OCI-LY7 (cell line): ENCODE data around the gene RIC3. TPM values are rescaled to one million over a fixed set of nuclear protein-coding genes. Genes with fewer than 3 reads are reported as not detected.

ENCODE experiments used
- BruUV-seq: library from RNA; stranded (reverse); fragments of 400-500 nt; replicated peaks from 2 replicates; lab custom pipeline; 2021; lab: Mats Ljungman, UMichigan
- CTCF ChIA-PET: fragments of 300-600 bp; sonication (Branson Sonifier 250); formaldehyde crosslinking; loops from one replicate; lab custom pipeline; 2022; ENCODE audit warnings: antibody characterized with exemption; ENCODE audit not compliant: unreplicated experiment; lab: Charles Lee
- POLR2A ChIA-PET: fragments of 300-600 bp; sonication (Branson Sonifier 250); formaldehyde crosslinking; loops from one replicate; lab custom pipeline; 2022; ENCODE audit warnings: antibody characterized with exemption; lab: Charles Lee
- DNase-seq: peaks from one replicate; pipeline ENCODE4 v3.0.0-alpha.2; 2015; ENCODE audit warnings: low spot score
- H2AFZ ChIP-seq: fragments of 200-600 bp; sonication (generic), shearing (Covaris generic); 2 replicates; pipeline ENCODE4 v1.6.1; 2014; ENCODE audit warnings: mild to moderate bottlenecking, antibody characterized with exemption, low read length, moderate library complexity
- H3K27ac ChIP-seq: fragments of 200-600 bp; sonication (generic); 2 replicates; pipeline ENCODE4 v1.5.1; 2014; ENCODE audit warnings: mixed run types, low read depth, mild to moderate bottlenecking, moderate library complexity, low read length, inconsistent platforms; ENCODE audit not compliant: poor library complexity, severe bottlenecking
- H3K36me3 ChIP-seq: fragments of 200-600 bp; sonication (generic); 2 replicates; pipeline ENCODE4 v1.6.1; 2014; ENCODE audit warnings: mild to moderate bottlenecking, antibody characterized with exemption, low read length, moderate library complexity, mixed read lengths; ENCODE audit not compliant: insufficient read depth
- H3K4me1 ChIP-seq: fragments of 200-600 bp; sonication (generic); 2 replicates; pipeline ENCODE4 v1.5.1; 2014; ENCODE audit warnings: mild to moderate bottlenecking, low read length; ENCODE audit not compliant: insufficient read depth, poor library complexity, severe bottlenecking
- H3K4me2 ChIP-seq: fragments of 200-600 bp; sonication (generic); 2 replicates; pipeline ENCODE4 v1.6.1; 2014; ENCODE audit warnings: mild to moderate bottlenecking, low read length
- H3K4me3 ChIP-seq: fragments of 200-600 bp; sonication (generic); 2 replicates; pipeline ENCODE4 v1.5.1; 2014; ENCODE audit warnings: mild to moderate bottlenecking, low read depth, low read length; ENCODE audit not compliant: poor library complexity, severe bottlenecking
- H3K79me2 ChIP-seq: fragments of 200-600 bp; sonication (generic); 2 replicates; pipeline ENCODE4 v1.6.1; 2016; ENCODE audit warnings: low read depth, mild to moderate bottlenecking, low read length, moderate library complexity, mixed read lengths; ENCODE audit not compliant: insufficient read depth
- H3K9me2 ChIP-seq: fragments of 200-600 bp; sonication (generic); 2 replicates; pipeline ENCODE4 v1.6.1; 2016; ENCODE audit warnings: mild to moderate bottlenecking, low read length, mixed read lengths; ENCODE audit not compliant: insufficient read depth
- H3K9me3 ChIP-seq: fragments of 200-600 bp; sonication (generic); 2 replicates; pipeline ENCODE4 v1.6.1; 2014; ENCODE audit warnings: mild to moderate bottlenecking, mixed run types, low read length, mixed read lengths
- H4K20me1 ChIP-seq: fragments of 200-600 bp; sonication (generic); 2 replicates; pipeline ENCODE4 v1.6.1; 2014; ENCODE audit warnings: mild to moderate bottlenecking, antibody characterized with exemption, low read length, moderate library complexity, mixed read lengths; ENCODE audit not compliant: insufficient read depth
- CTCF ChIP-seq: fragments of 200-600 bp; sonication (generic); conservative IDR thresholded peaks from 2 replicates; pipeline ENCODE4 v1.5.1; 2014; ENCODE audit warnings: mild to moderate bottlenecking, antibody characterized with exemption, low read length, moderate library complexity, mixed read lengths
- EZH2phosphoT487 ChIP-seq: fragments of 200-600 bp; sonication (generic); IDR thresholded peaks from 2 replicates; pipeline ENCODE4 v1.6.1; 2018; ENCODE audit warnings: low read depth, borderline replicate concordance, mild to moderate bottlenecking, mixed run types, antibody characterized with exemption, low read length, moderate library complexity, mixed read lengths
- intact Hi-C: fragments of 100-400 bp; cut with micrococcal nuclease; formaldehyde crosslinking; loops from one replicate; pipeline ENCODE4 v1.10.0; 2022; ENCODE audit not compliant: unreplicated experiment
- total RNA-seq, 2 experiments: library from RNA; depleted of rRNA in 1 of 2; stranded (reverse); fragments of >200 nt in 1 of 2; shearing (Covaris generic) in 1 of 2; gene quantifications; 2 replicates each; pipeline ENCODE4 v1.2.3, GENCODE V29; 2014 to 2022

RIC3 gene
- total RNA-seq, 2 experiments from 2014 or later, result not detected

- no peak overlapping the region for H3K4me2 ChIP-seq
- H3K36me3 ChIP-seq, result no peaks in the 10 kb centered on the region
- no peaks in the 10 kb centered on the region for H3K79me2 ChIP-seq
- POLR2A ChIA-PET, result no interaction called here
- intact Hi-C loops, result no loop called here
- H3K9me2 ChIP-seq, result no peaks in the 10 kb centered on the region
- no TSS peak for BruUV-seq
- H3K27ac ChIP-seq, result no peak overlapping the region
- TF ChIP-seq CTCF, result no peak
- TF ChIP-seq EZH2phosphoT487, result no peak
- no peaks in the 10 kb centered on the region for H4K20me1 ChIP-seq
- no peak overlapping the region for H3K4me3 ChIP-seq
- no peaks in the 10 kb centered on the region for H3K4me1 ChIP-seq
- H3K9me3 ChIP-seq, result no peaks in the 10 kb centered on the region
- CTCF ChIA-PET, result no interaction called here
- DNase-seq, result no peak
- no peak overlapping the region for H2AFZ ChIP-seq
Measured at GRCh38 chr11:8083088-8083395, 85.8 kb downstream of the RIC3 start.

- Histone ChIP-seq H3K9me2 (no peaks in the 10 kb centered on the region), H4K20me1 (no peaks in the 10 kb centered on the region), H3K79me2 (no peaks in the 10 kb centered on the region), H2AFZ (no peak overlapping the region), H3K27ac (no peak overlapping the region), H3K4me2 (no peak overlapping the region), H3K4me3 (no peak overlapping the region), H3K4me1 (no peaks in the 10 kb centered on the region), H3K9me3 (no peaks in the 10 kb centered on the region), H3K36me3 (no peaks in the 10 kb centered on the region)
- no peak for DNase-seq
- CTCF ChIA-PET, result interaction anchor here (0.6 kb wide), 1 partner anchor 10 kb away, joined by 3 read pairs; no protein-coding TSS in a partner anchor
- POLR2A ChIA-PET, result no interaction called here
- BruUV-seq, result no TSS peak
- TF ChIP-seq CTCF, result no peak
- TF ChIP-seq EZH2phosphoT487, result no peak
- intact Hi-C loops, result no loop called here
Measured at GRCh38 chr11:8082391-8083087, 86.3 kb downstream of the RIC3 start.

GRCh38 chr11:8081591-8082250 is 87.1 kb downstream of the RIC3 start:
- H2AFZ ChIP-seq, result no peak overlapping the region
- H3K4me1 ChIP-seq, result no peaks in the 10 kb centered on the region
- CTCF ChIA-PET, result interaction anchor here (0.6 kb wide), 1 partner anchor 11 kb away, joined by 3 read pairs; no protein-coding TSS in a partner anchor
- H3K4me3 ChIP-seq, result no peak overlapping the region
- BruUV-seq, result no TSS peak
- H3K4me2 ChIP-seq, result no peak overlapping the region
- H3K36me3 ChIP-seq, result no peaks in the 10 kb centered on the region
- POLR2A ChIA-PET, result no interaction called here
- H3K9me3 ChIP-seq, result no peaks in the 10 kb centered on the region
- H3K79me2 ChIP-seq, result no peaks in the 10 kb centered on the region
- DNase-seq, result no peak
- H3K27ac ChIP-seq, result no peak overlapping the region
- TF ChIP-seq EZH2phosphoT487 (no peak), CTCF (no peak)
- no peaks in the 10 kb centered on the region for H3K9me2 ChIP-seq
- intact Hi-C loops, result no loop called here
- no peaks in the 10 kb centered on the region for H4K20me1 ChIP-seq
